Spleen (tissue), 11 donors: ENCODE results near the gene BTBD10. TPM values are rescaled to one million over a fixed set of nuclear protein-coding genes. Genes with fewer than 3 reads are reported as not detected.

Source experiments
- DNase-seq: peaks from one replicate; pipeline ENCODE4 v3.0.0-alpha.2; 2020
- H3K27ac ChIP-seq, 8 donors: fragments of 200-600 bp; sonication (generic) in 7 of 8; 1 replicate in 4 of 8; 2 replicates in 4 of 8; pipeline versions ENCODE4 v1.5.0 to v1.8.0; 2016 to 2021; ENCODE audit warnings: inconsistent platforms in 4 of 8, mild to moderate bottlenecking in 4 of 8, moderate library complexity in 1 of 8
- H3K27me3 ChIP-seq, 7 donors: fragments of 200-600 bp; sonication (generic) in 6 of 7; replicated peaks in 1 of 7; 1 replicate in 4 of 7; 2 replicates in 3 of 7; pipeline versions ENCODE4 v1.5.0 to v1.8.0; 2016 to 2021; ENCODE audit warnings: inconsistent platforms in 3 of 7, mild to moderate bottlenecking in 1 of 7
- H3K36me3 ChIP-seq, 6 donors: fragments of 200-600 bp; sonication (generic) in 5 of 6; 1 replicate in 4 of 6; 2 replicates in 2 of 6; pipeline versions ENCODE4 v1.5.0 to v1.8.0; 2016 to 2021; ENCODE audit warnings: inconsistent platforms in 2 of 6
- H3K4me1 ChIP-seq, 6 donors: fragments of 200-600 bp; sonication (generic) in 5 of 6; 1 replicate in 3 of 6; 2 replicates in 3 of 6; pipeline versions ENCODE4 v1.5.0 to v1.8.0; 2016 to 2021; ENCODE audit warnings: inconsistent platforms in 3 of 6
- H3K4me3 ChIP-seq, 8 donors: fragments of 200-600 bp; sonication (generic) in 7 of 8; 1 replicate in 4 of 8; 2 replicates in 4 of 8; pipeline versions ENCODE4 v1.5.0 to v1.8.0; 2016 to 2021; ENCODE audit warnings: inconsistent platforms in 4 of 8, mild to moderate bottlenecking in 4 of 8, moderate library complexity in 2 of 8
- H3K9me3 ChIP-seq, 8 donors: fragments of 200-600 bp; sonication (generic) in 7 of 8; 1 replicate in 4 of 8; 2 replicates in 4 of 8; pipeline versions ENCODE4 v1.5.0 to v1.8.0; 2016 to 2021; ENCODE audit warnings: inconsistent platforms in 4 of 8
- CTCF ChIP-seq, 11 experiments: fragments of 200-600 bp in 7 of 11; fragments of 450-650 bp in 4 of 11; sonication (generic) in 4 of 11; IDR thresholded peaks in 8 of 11; conservative IDR thresholded peaks in 3 of 11; 1 replicate in 7 of 11; 2 replicates in 4 of 11; pipeline versions ENCODE4 v1.4.0 to v1.8.0; 2016 to 2021; ENCODE audit warnings: antibody characterized with exemption in 11 of 11, inconsistent platforms in 4 of 11, mild to moderate bottlenecking in 1 of 11
- POLR2A ChIP-seq, 3 donors: fragments of 450-650 bp; IDR thresholded peaks; one replicate each; pipeline ENCODE4 v1.5.1; 2017; ENCODE audit warnings: antibody characterized with exemption in 3 of 3, mild to moderate bottlenecking in 1 of 3
- POLR2AphosphoS5 ChIP-seq, 3 donors: sonication (generic); formaldehyde crosslinking; IDR thresholded peaks; one replicate each; pipeline ENCODE4 v1.5.1; 2017; ENCODE audit warnings: antibody characterized with exemption in 3 of 3
- WGBS, 5 donors: extraction: QIAGEN DNeasy Blood & Tissue Kit in 3 of 5; methylation state at CpG; one replicate each; pipeline versions ENCODE4 v1.1.5 to v1.1.7; 2013 to 2018; 5-methylcytosine and 5-hydroxymethylcytosine counted together
- intact Hi-C: fragments of 100-400 bp; cut with DNase I; formaldehyde crosslinking; loops from one replicate; pipeline ENCODE4 v1.15.0; 2023; ENCODE audit warnings: low total_unique reads
- polyA plus RNA-seq, 3 donors: library from polyadenylated mRNA; stranded (reverse); fragments of 200-250 nt; gene quantifications; one replicate each; pipeline ENCODE4 v1.2.1, GENCODE V29; 2013
- total RNA-seq, 7 donors: library from RNA; depleted of rRNA in 3 of 7; stranded (reverse); fragments of >200 nt in 3 of 7; fragmentation: NEBNext Ultra II Directional in 4 of 7; extraction: Animal tissue kit (Norgen Biotek cat#: 25700) in 4 of 7; gene quantifications; one replicate each; pipeline versions ENCODE4 v1.1.0 to v1.2.1, GENCODE V29; 2016 to 2021
- donor health status: healthy with polysubstance abuse.
- donor health status: DM: no; HTN: no; CAD: no; lungs with moderate emphysema.
- donor health status: DM: no; HTN: no; CAD: no.
- donor health status: Bipolar disorder and iron deficiency.
- donor health status: healthy.
- donor health status: DM: no; HTN: no; CAD: no.
- donor health status: DM: yes; HTN: yes; CAD: no.

Gene BTBD10
- total and polyA plus RNA-seq, 10 donors = 8.8 to 32.5 (median 25.1) TPM

- H3K27me3 ChIP-seq = peaks cover 0 to 17% (median 0%) of the 10 kb centered on the region in 7 donors
- no peak overlapping the region for H3K27ac ChIP-seq
- WGBS, 5 donors = 92 to 97% (median 95%) methylated on average over 3 of the region's 3 CpGs
- DNase-seq = no peak
- H3K36me3 ChIP-seq = no peaks in the 10 kb centered on the region
- H3K9me3 ChIP-seq = peaks cover 0 to 4% (median 0%) of the 10 kb centered on the region in 8 donors
- TF ChIP-seq POLR2A (IDR thresholded peaks at IDR 0.05) (no peak), POLR2AphosphoS5 (IDR thresholded peaks at IDR 0.05) (no peak), CTCF (IDR thresholded peaks at IDR 0.05 in 8 of 11, conservative IDR thresholded peaks at IDR 0.05 in 3 of 11) (no peak)
- no peak overlapping the region for H3K4me3 ChIP-seq
- no peaks in the 10 kb centered on the region for H3K4me1 ChIP-seq
- intact Hi-C loops = no loop called here
Measured at GRCh38 chr11:13479688-13480087, 16.7 kb upstream of the BTBD10 start.

GRCh38 chr11:13475091-13475490 lies 12.1 kb upstream of the BTBD10 start:
- DNase-seq = no peak
- WGBS, 5 donors = 77 to 89% (median 82%) methylated on average over 3 of the region's 3 CpGs

GRCh38 chr11:13473013-13473722 lies 10.1 kb upstream of the BTBD10 start:
- WGBS, 5 donors = 75 to 93% (median 80%) methylated on average over 3 of the region's 3 CpGs
- H3K27me3 ChIP-seq = peaks cover 0 to 9% (median 0%) of the 10 kb centered on the region in 7 donors
- no peak for DNase-seq
- H3K9me3 ChIP-seq = no peaks in the 10 kb centered on the region
- H3K27ac ChIP-seq = no peak overlapping the region
- H3K4me1 ChIP-seq = no peaks in the 10 kb centered on the region
- H3K36me3 ChIP-seq = no peaks in the 10 kb centered on the region
- intact Hi-C loops = no loop called here
- TF ChIP-seq POLR2AphosphoS5 (IDR thresholded peaks at IDR 0.05) (no peak), CTCF (IDR thresholded peaks at IDR 0.05 in 8 of 11, conservative IDR thresholded peaks at IDR 0.05 in 3 of 11) (no peak), POLR2A (IDR thresholded peaks at IDR 0.05) (no peak)
- H3K4me3 ChIP-seq = no peak overlapping the region

More at GRCh38 chr11:13475091-13475490, 12.1 kb upstream of the BTBD10 start:
- Histone ChIP-seq H3K9me3 (no peaks in the 10 kb centered on the region), H3K36me3 (no peaks in the 10 kb centered on the region), H3K4me1 (no peaks in the 10 kb centered on the region), H3K27me3 (peaks cover 0 to 13% (median 0%) of the 10 kb centered on the region in 7 donors), H3K27ac (no peak overlapping the region), H3K4me3 (no peak overlapping the region)
- TF ChIP-seq POLR2AphosphoS5 (IDR thresholded peaks at IDR 0.05) (no peak), POLR2A (IDR thresholded peaks at IDR 0.05) (no peak), CTCF (IDR thresholded peaks at IDR 0.05 in 8 of 11, conservative IDR thresholded peaks at IDR 0.05 in 3 of 11) (no peak)
- intact Hi-C loops = no loop called here

GRCh38 chr11:13468750-13469149 lies 5.7 kb upstream of the BTBD10 start:
- Histone ChIP-seq H3K9me3 (no peaks in the 10 kb centered on the region), H3K4me1 (peaks cover 0 to 12% (median 8%) of the 10 kb centered on the region in 6 donors), H3K4me3 (no peak overlapping the region), H3K27me3 (peaks cover 0 to 9% (median 0%) of the 10 kb centered on the region in 7 donors), H3K27ac (no peak overlapping the region), H3K36me3 (no peaks in the 10 kb centered on the region)
- no peak for TF ChIP-seq POLR2A (IDR thresholded peaks at IDR 0.05)
- no peak for TF ChIP-seq POLR2AphosphoS5 (IDR thresholded peaks at IDR 0.05)
- TF ChIP-seq CTCF (IDR thresholded peaks at IDR 0.05 in 8 of 11, conservative IDR thresholded peaks at IDR 0.05 in 3 of 11) = no peak
- intact Hi-C loops = no loop called here
- 54 to 72% (median 68%) methylated on average over 5 of the region's 5 CpGs for WGBS, 5 donors
- DNase-seq = no peak
